GM13976 (cell line): ENCODE results near the gene CTBP1.

ENCODE experiments used
- DNase-seq: peaks from one replicate; pipeline ENCODE4 v3.0.0; 2012; ENCODE audit warnings: low spot score
- in situ Hi-C: fragments of 300-500 bp; cut with MboI; formaldehyde crosslinking; loops from one replicate; pipeline ENCODE4 v1.12.0; 2022; ENCODE audit warnings: low sequenced_read_pairs, mixed read lengths, inconsistent platforms; ENCODE audit not compliant: unreplicated experiment
- TF ChIP-seq, protein P1 (sequence below): IDR thresholded peaks from 2 replicates; pipeline ENCODE4 v1.5.1; 2012; ENCODE audit warnings: borderline replicate concordance, mild to moderate bottlenecking; ENCODE audit not compliant: insufficient read depth; ENCODE audit errors: extremely low read depth, missing control alignments, control extremely low read depth

CTBP1 gene

GRCh38 chr4:1236103-1236641 lies 12.8 kb downstream of the CTBP1 start:
- in situ Hi-C loops: no loop called here
- DNase-seq: no peak
- TF ChIP-seq, protein P1, sequence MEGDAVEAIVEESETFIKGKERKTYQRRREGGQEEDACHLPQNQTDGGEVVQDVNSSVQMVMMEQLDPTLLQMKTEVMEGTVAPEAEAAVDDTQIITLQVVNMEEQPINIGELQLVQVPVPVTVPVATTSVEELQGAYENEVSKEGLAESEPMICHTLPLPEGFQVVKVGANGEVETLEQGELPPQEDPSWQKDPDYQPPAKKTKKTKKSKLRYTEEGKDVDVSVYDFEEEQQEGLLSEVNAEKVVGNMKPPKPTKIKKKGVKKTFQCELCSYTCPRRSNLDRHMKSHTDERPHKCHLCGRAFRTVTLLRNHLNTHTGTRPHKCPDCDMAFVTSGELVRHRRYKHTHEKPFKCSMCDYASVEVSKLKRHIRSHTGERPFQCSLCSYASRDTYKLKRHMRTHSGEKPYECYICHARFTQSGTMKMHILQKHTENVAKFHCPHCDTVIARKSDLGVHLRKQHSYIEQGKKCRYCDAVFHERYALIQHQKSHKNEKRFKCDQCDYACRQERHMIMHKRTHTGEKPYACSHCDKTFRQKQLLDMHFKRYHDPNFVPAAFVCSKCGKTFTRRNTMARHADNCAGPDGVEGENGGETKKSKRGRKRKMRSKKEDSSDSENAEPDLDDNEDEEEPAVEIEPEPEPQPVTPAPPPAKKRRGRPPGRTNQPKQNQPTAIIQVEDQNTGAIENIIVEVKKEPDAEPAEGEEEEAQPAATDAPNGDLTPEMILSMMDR: no peak

- TF ChIP-seq, protein P1: no peak
- DNase-seq: no peak
- in situ Hi-C loops: no loop called here
These were observed 13.4 kb downstream of the CTBP1 start for GRCh38 chr4:1235381-1236102.

DNA sequence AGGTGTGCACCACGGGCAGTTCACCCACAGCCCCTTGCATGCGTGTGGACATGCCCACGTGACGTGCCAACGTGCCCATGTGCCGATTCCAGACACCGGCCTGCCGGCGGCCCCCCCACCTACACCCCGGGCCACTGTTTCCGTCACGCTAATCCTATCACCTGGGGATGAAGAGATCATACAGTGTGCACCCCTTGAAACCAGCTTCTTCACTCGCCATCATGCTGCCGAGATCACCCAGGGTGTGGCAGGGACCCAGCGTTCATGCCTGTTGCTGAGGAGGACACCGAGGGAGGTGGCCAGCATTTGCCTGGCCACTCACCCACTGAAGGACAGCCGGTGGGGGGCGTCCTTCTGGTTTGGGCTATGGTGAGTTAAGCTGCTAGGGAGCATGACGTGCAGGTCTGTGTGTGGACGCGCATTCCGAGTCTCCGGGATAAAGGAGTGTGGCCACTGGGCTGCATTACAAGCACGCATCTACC lies 14.1 kb downstream of the CTBP1 start:
- TF ChIP-seq, protein P1: no peak
- DNase-seq: no peak
- in situ Hi-C loops: no loop called here

DNA sequence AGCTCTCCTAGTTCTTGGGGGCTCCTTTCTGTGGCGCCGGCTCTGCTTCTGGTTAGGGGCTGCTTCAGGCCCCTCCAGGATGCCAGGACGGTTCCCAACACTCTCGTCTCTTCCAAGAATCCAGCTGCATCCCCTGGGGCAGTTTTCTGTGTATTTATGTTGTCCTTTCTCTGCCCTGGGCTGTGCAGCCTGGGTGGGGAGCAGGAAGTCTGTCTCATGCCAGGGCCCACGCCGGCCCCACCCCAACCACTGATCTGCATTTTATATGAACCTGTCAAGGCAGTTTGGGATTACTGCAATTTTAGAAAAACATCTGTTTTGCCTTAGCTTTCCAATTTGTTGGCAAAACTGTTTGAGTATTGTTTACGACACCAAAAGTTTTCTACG lies 14.6 kb downstream of the CTBP1 start:
- DNase-seq: no peak
- in situ Hi-C loops: no loop called here
- TF ChIP-seq, protein P1: no peak

DNA sequence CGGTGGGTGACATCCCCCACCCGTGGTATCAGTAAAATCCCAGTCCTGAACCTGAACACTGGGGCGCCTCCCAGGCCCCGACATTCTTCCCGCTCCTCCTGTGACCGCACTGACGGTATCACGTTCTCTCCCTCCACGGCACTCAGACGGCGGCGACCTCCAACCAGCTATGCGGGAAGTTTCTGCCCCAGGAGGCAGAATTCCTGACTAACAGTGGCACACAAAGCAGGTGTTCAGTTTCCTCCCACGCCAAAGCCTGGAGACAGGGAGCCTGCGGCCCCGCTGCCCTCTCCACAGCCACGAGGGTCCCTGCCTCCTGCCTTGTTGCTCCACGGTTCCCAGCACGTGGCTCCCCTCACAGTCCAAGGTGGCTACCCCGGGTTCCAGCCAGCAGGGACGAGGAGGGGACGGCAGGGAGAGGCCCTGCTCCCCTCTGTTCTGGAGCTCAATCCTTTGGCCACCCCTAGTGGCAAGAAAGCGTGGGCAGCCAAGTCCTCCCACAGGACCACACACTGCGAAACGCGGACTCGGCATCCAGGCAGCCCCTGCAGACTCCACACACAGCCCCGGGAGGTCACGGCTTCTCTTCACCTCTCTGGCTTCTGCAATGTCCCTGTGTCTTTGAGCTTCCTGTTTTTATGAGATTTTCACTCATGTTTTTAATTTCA lies 15.2 kb downstream of the CTBP1 start:
- in situ Hi-C loops: no loop called here
- DNase-seq: no peak
- TF ChIP-seq, protein P1: no peak

DNA sequence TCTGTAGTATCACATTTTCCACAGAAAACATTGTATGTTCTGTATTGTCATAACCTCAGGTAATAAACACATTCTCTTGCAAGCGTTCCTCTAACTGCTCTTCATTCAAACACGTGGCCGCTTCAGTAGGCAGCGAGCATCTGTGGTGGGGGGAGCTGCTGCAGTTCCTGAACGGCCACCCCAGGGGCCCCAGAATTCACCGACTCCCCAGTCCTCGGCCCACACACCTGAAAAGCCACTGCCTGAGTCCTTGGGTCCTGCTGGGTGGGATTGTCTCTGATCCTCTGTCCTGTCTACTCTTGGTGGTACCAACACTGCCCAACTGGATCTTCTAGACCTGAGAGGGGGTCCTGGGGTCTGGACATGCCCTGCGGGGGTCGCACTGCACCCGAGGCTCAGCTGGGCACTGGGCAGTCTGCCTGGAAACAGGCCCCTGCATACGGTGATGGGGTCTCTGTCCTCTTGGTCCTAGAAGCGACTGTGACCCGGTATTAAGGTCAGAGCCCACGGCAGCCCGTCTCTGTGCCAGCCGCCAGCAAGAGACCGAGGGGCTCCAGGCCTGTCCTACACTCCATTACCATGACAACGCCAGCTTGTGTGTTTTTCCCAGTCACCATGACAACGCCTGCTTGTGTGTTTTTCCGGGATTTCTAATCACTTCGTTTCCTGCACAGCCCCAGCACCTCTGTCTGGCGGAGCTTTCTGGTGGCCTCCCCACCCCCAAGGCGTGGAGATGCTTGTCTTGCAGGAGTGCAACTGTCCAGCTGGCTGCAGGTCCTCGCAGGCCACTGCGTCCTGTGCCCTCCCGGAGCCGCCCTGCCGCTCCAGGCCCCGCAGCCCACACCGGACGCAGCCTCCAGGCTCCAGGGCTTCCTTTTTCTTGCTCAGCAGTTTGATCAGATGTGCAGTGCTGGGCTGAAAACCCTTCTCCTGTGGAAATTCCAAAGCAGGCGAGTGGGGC lies 16.0 kb downstream of the CTBP1 start:
- no peak for DNase-seq
- TF ChIP-seq, protein P1: no peak
- in situ Hi-C loops: no loop called here
